Measurements from ENCODE around the gene MYO1D.

- no peak for TF ChIP-seq CTCF (IDR thresholded peaks at IDR 0.05)
- TF ChIP-seq POLR2A (IDR thresholded peaks at IDR 0.05), result no peak
Measured at GRCh38 chr17:32467949-32468348, 409.0 kb downstream of the MYO1D start.

All from adrenal gland (tissue), 5 donors.